ENCODE measurements around the gene MYO16. TPM values are rescaled to one million over a fixed set of nuclear protein-coding genes. Genes with fewer than 3 reads are reported as not detected.
A peak's percentile ranks its signal among the peaks of the same experiment; 100 is the strongest.

Gene MYO16
- total and polyA plus RNA-seq, 12 donors: 0.56 to 2.4 (median 1.4) TPM

GRCh38 chr13:109151255-109151654, 521.8 kb downstream of the MYO16 start:
- WGBS, 4 donors: 35 to 65% (median 55%) methylated on average over 3 of the region's 3 CpGs
- no peak overlapping the region for H3K4me3 ChIP-seq
- intact Hi-C loops (cut with DNase I): no loop called here
- H3K36me3 ChIP-seq (replicated peaks in 1 of 2): no peaks in the 10 kb centered on the region
- H3K27ac ChIP-seq: no peak overlapping the region
- DNase-seq: no peak
- no peaks in the 10 kb centered on the region for H3K27me3 ChIP-seq
- H3K4me1 ChIP-seq (replicated peaks in 1 of 2): peaks cover 0 to 17% of the 10 kb centered on the region in 2 donors
- TF ChIP-seq POLR2A (IDR thresholded peaks at IDR 0.05): no peak
- H3K9me3 ChIP-seq (replicated peaks in 1 of 3): no peaks in the 10 kb centered on the region

- Histone ChIP-seq H3K36me3 (replicated peaks in 1 of 2) (no peaks in the 10 kb centered on the region), H3K4me3 (no peak overlapping the region), H3K4me1 (replicated peaks in 1 of 2) (peaks cover 0 to 14% of the 10 kb centered on the region in 2 donors), H3K27me3 (no peaks in the 10 kb centered on the region), H3K9me3 (replicated peaks in 1 of 3) (no peaks in the 10 kb centered on the region), H3K27ac (no peak overlapping the region)
- WGBS, 4 donors: 80 to 86% (median 82%) methylated on average over 5 of the region's 5 CpGs
- no peak for TF ChIP-seq POLR2A (IDR thresholded peaks at IDR 0.05)
- intact Hi-C loops (cut with DNase I): no loop called here
- DNase-seq: no peak
Observed at GRCh38 chr13:109151696-109152095, 522.3 kb downstream of the MYO16 start.

DNA sequence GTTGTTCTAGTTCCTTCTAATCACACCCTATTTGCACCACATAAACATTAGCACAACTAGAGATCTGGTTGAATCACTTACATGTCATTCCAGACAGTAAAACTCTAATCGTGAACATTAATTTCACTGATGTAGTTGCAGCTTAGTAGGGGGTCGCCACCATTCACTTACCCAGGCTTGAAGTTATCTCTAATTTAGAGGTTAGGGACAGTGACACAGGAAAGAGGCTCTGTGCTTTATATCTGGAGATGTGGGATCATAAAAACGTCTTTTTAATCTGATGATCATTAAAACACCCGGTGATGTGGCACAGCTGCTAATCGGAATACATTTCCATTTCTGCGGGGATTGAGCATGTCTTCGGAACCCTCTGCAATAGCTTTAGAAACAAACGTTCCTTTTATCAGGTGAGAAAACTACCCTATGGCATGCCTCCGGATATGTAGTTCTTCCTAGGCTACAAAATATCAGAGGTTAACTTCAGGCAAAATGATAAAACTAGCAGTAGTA, 523.0 kb downstream of the MYO16 start:
- Histone ChIP-seq H3K36me3 (replicated peaks in 1 of 2) (no peaks in the 10 kb centered on the region), H3K27ac (no peak overlapping the region), H3K27me3 (no peaks in the 10 kb centered on the region), H3K4me1 (replicated peaks in 1 of 2) (peaks cover 0 to 9% of the 10 kb centered on the region in 2 donors), H3K4me3 (no peak overlapping the region), H3K9me3 (replicated peaks in 1 of 3) (no peaks in the 10 kb centered on the region)
- 88 to 90% (median 89%) methylated on average over 9 of the region's 9 CpGs for WGBS, 4 donors
- intact Hi-C loops (cut with DNase I): no loop called here
- DNase-seq: no peak
- TF ChIP-seq CTCF (IDR thresholded peaks at IDR 0.05) (no peak), POLR2A (IDR thresholded peaks at IDR 0.05) (no peak)

GRCh38 chr13:109152941-109153340, 523.5 kb downstream of the MYO16 start:
- WGBS, 4 donors: 91 to 96% (median 95%) methylated on average over 10 of the region's 10 CpGs
- H3K4me3 ChIP-seq: no peak overlapping the region
- intact Hi-C loops (cut with DNase I): no loop called here
- no peak for TF ChIP-seq POLR2A (IDR thresholded peaks at IDR 0.05)
- no peak for TF ChIP-seq CTCF (IDR thresholded peaks at IDR 0.05)
- H3K9me3 ChIP-seq (replicated peaks in 1 of 3): no peaks in the 10 kb centered on the region
- H3K27me3 ChIP-seq: no peaks in the 10 kb centered on the region
- DNase-seq: no peak
- H3K4me1 ChIP-seq (replicated peaks in 1 of 2): peaks cover 0 to 9% of the 10 kb centered on the region in 2 donors
- no peaks in the 10 kb centered on the region for H3K36me3 ChIP-seq (replicated peaks in 1 of 2)
- H3K27ac ChIP-seq: no peak overlapping the region

GRCh38 chr13:109154146-109154545, 524.7 kb downstream of the MYO16 start:
- no peaks in the 10 kb centered on the region for H3K36me3 ChIP-seq (replicated peaks in 1 of 2)
- no peaks in the 10 kb centered on the region for H3K9me3 ChIP-seq (replicated peaks in 1 of 3)
- H3K4me3 ChIP-seq: no peak overlapping the region
- 32 to 43% (median 40%) methylated on average over 8 of the region's 8 CpGs for WGBS, 4 donors
- intact Hi-C loops (cut with DNase I): no loop called here
- DNase-seq: peak; percentile 71 to 83 (median 76)
- TF ChIP-seq CTCF (IDR thresholded peaks at IDR 0.05) (no peak), POLR2A (IDR thresholded peaks at IDR 0.05) (no peak)
- H3K27me3 ChIP-seq: no peaks in the 10 kb centered on the region
- peak overlapping the region in 1 of 5 donors; percentile 40 for H3K27ac ChIP-seq
- peaks cover 0 to 9% of the 10 kb centered on the region in 2 donors for H3K4me1 ChIP-seq (replicated peaks in 1 of 2)
